Gastrocnemius medialis (tissue), 4 donors: ENCODE results near the gene FTSJ3. TPM values are rescaled to one million over a fixed set of nuclear protein-coding genes. Genes with fewer than 3 reads are reported as not detected.

Source experiments
- ATAC-seq, 2 donors: fragments of 150-250 bp; one replicate each; pipeline ENCODE4 v1.9.1; 2016
- DNase-seq, 2 donors: peaks; one replicate each; pipeline ENCODE4 v3.0.0-alpha.2; 2019
- H3K27ac ChIP-seq, 4 donors: fragments of 200-600 bp; sonication (generic); 1 replicate in 1 of 4; 2 replicates in 3 of 4; pipeline ENCODE4 v1.5.1; 2016 to 2018; ENCODE audit warnings: mild to moderate bottlenecking in 2 of 4, moderate library complexity in 1 of 4
- H3K27me3 ChIP-seq, 3 donors: fragments of 200-600 bp; sonication (generic) in 2 of 3; 1 replicate in 1 of 3; 2 replicates in 2 of 3; pipeline versions ENCODE4 v1.5.1 to v1.6.0; 2016 to 2019; ENCODE audit warnings: mild to moderate bottlenecking in 1 of 3, moderate library complexity in 1 of 3
- H3K36me3 ChIP-seq, 2 donors: fragments of 200-600 bp; sonication (generic) in 1 of 2; one replicate each; pipeline ENCODE4 v1.5.1; 2017 to 2018
- H3K4me1 ChIP-seq, 2 donors: fragments of 200-600 bp; sonication (generic) in 1 of 2; one replicate each; pipeline ENCODE4 v1.5.1; 2016 to 2017; ENCODE audit warnings: mild to moderate bottlenecking in 2 of 2
- H3K4me3 ChIP-seq, 4 donors: fragments of 200-600 bp; sonication (generic) in 3 of 4; 1 replicate in 1 of 4; 2 replicates in 3 of 4; pipeline ENCODE4 v1.5.1; 2016 to 2019; ENCODE audit warnings: mild to moderate bottlenecking in 2 of 4
- H3K9me3 ChIP-seq, 3 donors: fragments of 200-600 bp; sonication (generic) in 2 of 3; 1 replicate in 1 of 3; 2 replicates in 2 of 3; pipeline ENCODE4 v1.5.1; 2016 to 2019
- POLR2A ChIP-seq, 2 donors: fragments of 450-650 bp; IDR thresholded peaks; one replicate each; pipeline ENCODE4 v1.6.1; 2017; ENCODE audit warnings: antibody characterized with exemption in 2 of 2, mild to moderate bottlenecking in 2 of 2, moderate library complexity in 2 of 2
- in situ Hi-C, 4 donors: fragments of 200-750 bp; cut with MboI; loops; one replicate each; pipeline versions ENCODE4 v1.15.0 to v1.8.0; 2017; ENCODE audit warnings: low sequenced_read_pairs in 4 of 4
- intact Hi-C: fragments of 100-400 bp; cut with DNase I; formaldehyde crosslinking; loops from one replicate; pipeline ENCODE4 v1.15.1; 2023; ENCODE audit warnings: low total_unique reads
- total RNA-seq, 4 donors: library from RNA; depleted of rRNA; stranded (reverse); fragments of >200 nt; gene quantifications; one replicate each; pipeline versions ENCODE4 v1.1.0 to v1.2.3, GENCODE V29; 2016
- TF ChIP-seq, protein P1 (sequence below), 5 experiments: fragments of 450-650 bp in 3 of 5; fragments of 200-600 bp in 2 of 5; sonication (generic) in 2 of 5; IDR thresholded peaks in 4 of 5; conservative IDR thresholded peaks in 1 of 5; 1 replicate in 4 of 5; 2 replicates in 1 of 5; pipeline ENCODE4 v1.5.1; 2016 to 2019; ENCODE audit warnings: antibody characterized with exemption in 5 of 5, mild to moderate bottlenecking in 3 of 5, moderate library complexity in 3 of 5

Gene FTSJ3
- total RNA-seq, 4 donors from 2014 or later, result 24.6 to 46.3 (median 34.9) TPM

DNA sequence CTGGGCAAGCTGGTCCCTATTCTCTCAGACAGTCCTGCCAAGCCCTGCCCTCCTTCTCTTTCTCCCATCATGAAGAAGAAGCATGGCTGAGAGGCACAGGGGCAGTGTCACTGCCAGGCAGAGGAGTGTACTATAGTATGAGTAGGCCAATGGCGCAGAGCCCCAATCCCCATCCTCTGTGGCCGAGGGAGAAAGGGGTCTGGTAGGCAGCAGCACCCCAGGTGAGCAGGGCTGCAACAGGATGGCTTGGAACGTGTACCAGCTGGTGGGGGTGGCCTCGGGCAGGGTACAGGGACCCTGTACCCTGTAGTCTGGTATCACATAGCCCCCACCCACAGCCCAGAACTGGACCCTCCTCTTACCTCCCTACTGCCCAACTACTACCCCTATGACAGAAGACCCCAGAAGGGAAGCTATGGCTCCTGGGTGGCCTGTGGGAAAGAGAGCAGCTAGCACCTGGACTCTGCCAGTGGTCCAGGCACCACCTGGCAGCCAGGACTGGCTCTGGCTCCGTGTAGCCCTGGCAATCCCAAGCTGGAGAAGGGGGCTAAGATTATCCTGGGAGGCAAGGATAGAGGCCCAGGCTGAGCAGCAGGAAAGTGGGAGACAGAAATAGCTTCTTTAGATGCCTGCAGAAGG, 10.6 kb upstream of the FTSJ3 start:
- intact Hi-C loops (loop anchor here (1.0 kb wide), 1 partner anchor 10 kb away; no protein-coding TSS in a partner anchor), in situ Hi-C loops (loop anchor here in 2 of 4 donors (25.0 kb wide), 2 partner anchors 401 to 674 kb away; partner anchors contain the start of genes CEP95 (in 1 of the 2), CYB561 (in 1 of the 2) and DDX5 (in 1 of the 2))
- no peak for TF ChIP-seq POLR2A (IDR thresholded peaks at IDR 0.05)
- TF ChIP-seq, protein P1, sequence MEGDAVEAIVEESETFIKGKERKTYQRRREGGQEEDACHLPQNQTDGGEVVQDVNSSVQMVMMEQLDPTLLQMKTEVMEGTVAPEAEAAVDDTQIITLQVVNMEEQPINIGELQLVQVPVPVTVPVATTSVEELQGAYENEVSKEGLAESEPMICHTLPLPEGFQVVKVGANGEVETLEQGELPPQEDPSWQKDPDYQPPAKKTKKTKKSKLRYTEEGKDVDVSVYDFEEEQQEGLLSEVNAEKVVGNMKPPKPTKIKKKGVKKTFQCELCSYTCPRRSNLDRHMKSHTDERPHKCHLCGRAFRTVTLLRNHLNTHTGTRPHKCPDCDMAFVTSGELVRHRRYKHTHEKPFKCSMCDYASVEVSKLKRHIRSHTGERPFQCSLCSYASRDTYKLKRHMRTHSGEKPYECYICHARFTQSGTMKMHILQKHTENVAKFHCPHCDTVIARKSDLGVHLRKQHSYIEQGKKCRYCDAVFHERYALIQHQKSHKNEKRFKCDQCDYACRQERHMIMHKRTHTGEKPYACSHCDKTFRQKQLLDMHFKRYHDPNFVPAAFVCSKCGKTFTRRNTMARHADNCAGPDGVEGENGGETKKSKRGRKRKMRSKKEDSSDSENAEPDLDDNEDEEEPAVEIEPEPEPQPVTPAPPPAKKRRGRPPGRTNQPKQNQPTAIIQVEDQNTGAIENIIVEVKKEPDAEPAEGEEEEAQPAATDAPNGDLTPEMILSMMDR (IDR thresholded peaks at IDR 0.05 in 4 of 5, conservative IDR thresholded peaks at IDR 0.05 in 1 of 5), result no peak
- peak overlapping the region; percentile 96 to 99 (median 96) for H3K27ac ChIP-seq
- peak overlapping the region; percentile 13 to 94 (median 25) for H3K4me3 ChIP-seq
- DNase-seq, result peak in 1 of 2 donors; percentile 43
- H3K9me3 ChIP-seq, result no peaks in the 10 kb centered on the region
- H3K27me3 ChIP-seq, result no peaks in the 10 kb centered on the region
- peaks cover 57 to 74% of the 10 kb centered on the region in 2 donors for H3K4me1 ChIP-seq
- ATAC-seq, result peak in 1 of 2 donors; percentile 10
- peaks cover 0 to 37% of the 10 kb centered on the region in 2 donors for H3K36me3 ChIP-seq

DNA sequence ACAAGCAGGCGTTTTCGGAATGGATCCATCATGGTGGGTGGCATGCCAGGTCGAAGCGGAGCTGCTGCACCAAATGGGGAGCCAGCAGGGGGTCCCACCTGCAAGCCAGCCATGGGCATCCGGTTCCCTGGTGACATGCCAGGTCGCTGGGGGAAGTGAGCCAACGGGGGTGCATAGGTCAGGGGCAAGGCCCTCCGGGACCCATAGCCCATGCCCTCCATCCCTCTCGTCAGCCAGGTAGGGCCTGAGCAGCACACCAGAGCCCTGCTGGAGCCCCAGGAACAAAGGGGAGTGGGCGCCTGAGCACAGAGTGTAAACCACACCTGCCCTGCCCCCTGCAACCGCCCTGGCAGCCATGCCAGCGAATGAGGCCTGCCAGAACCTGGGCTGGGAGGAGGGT, 10.0 kb upstream of the FTSJ3 start:
- H3K4me3 ChIP-seq, result no peak overlapping the region
- intact Hi-C loops, result no loop called here
- peak overlapping the region; percentile 96 to 99 (median 96) for H3K27ac ChIP-seq
- no peak for DNase-seq
- no peak for ATAC-seq
- in situ Hi-C loops, result loop anchor here in 2 of 4 donors (25.0 kb wide), 2 partner anchors 400 to 675 kb away; partner anchors contain the start of genes CEP95 (in 1 of the 2), CYB561 (in 1 of the 2) and DDX5 (in 1 of the 2)
- TF ChIP-seq POLR2A (IDR thresholded peaks at IDR 0.05), result no peak
- H3K27me3 ChIP-seq, result no peaks in the 10 kb centered on the region
- H3K4me1 ChIP-seq, result peaks cover 57 to 74% of the 10 kb centered on the region in 2 donors
- H3K36me3 ChIP-seq, result peaks cover 0 to 43% of the 10 kb centered on the region in 2 donors
- H3K9me3 ChIP-seq, result no peaks in the 10 kb centered on the region

DNA sequence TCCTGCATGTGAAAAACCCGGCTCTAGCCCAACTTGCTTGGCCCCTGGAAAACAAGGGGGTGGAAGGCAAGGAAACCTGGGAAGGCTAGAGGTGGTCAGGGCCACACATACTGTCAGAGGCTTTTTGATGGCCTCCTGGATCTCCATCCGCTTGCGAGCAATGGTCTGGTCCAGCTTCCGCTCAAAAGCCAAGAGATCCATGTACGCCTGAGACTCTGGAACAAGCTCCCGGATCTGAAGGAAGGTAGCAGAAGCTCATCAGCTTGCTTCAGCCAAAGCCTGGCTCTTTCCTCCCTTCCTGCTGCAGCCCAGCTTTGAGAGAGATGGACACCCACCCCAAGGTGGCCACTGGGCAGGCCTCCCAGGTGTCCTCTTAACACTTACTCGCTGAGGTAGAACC, 9.3 kb upstream of the FTSJ3 start:
- no peak overlapping the region for H3K4me3 ChIP-seq
- no peak for TF ChIP-seq POLR2A (IDR thresholded peaks at IDR 0.05)
- TF ChIP-seq, protein P1 (IDR thresholded peaks at IDR 0.05 in 4 of 5, conservative IDR thresholded peaks at IDR 0.05 in 1 of 5), result no peak
- no peaks in the 10 kb centered on the region for H3K27me3 ChIP-seq
- DNase-seq (no peak), ATAC-seq (no peak)
- intact Hi-C loops (no loop called here), in situ Hi-C loops (loop anchor here in 2 of 4 donors (25.0 kb wide), 2 partner anchors 400 to 675 kb away; partner anchors contain the start of genes CEP95 (in 1 of the 2), CYB561 (in 1 of the 2) and DDX5 (in 1 of the 2))
- H3K9me3 ChIP-seq, result no peaks in the 10 kb centered on the region
- peak overlapping the region; percentile 96 to 99 (median 96) for H3K27ac ChIP-seq
- peaks cover 0 to 50% of the 10 kb centered on the region in 2 donors for H3K36me3 ChIP-seq
- peaks cover 57 to 74% of the 10 kb centered on the region in 2 donors for H3K4me1 ChIP-seq

DNA sequence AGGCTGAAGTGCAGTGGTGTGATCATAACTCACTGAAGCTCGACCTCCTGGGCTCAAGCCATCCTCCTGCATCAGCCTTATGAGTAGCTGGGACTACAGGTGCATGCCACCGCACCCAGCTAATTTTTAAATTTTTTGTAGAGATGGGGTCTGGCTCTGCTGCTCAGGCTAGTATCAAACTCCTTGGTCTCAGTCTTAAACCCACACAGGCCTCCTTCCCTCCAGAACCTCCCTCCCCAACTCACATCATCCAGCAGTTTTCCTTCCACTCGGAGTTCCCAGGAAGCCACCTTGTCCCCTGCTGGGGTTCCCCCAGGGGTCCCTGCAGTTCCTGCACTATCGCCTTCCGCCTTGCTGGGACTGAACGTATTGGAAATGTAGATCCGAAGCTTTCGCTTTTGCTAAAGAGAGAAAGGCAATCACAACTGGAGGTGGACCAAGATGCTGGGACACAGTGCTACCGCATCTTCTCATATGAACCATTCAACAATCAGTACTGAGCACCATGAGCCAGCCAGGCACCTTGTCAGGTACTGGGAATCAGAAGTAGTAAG, 7.8 kb upstream of the FTSJ3 start:
- peaks cover 47 to 62% of the 10 kb centered on the region in 2 donors for H3K4me1 ChIP-seq
- intact Hi-C loops, result no loop called here

More for the DNA sequence above, 7.8 kb upstream of the FTSJ3 start:
- no peak for ATAC-seq
- in situ Hi-C loops, result loop anchor here in 2 of 4 donors (25.0 kb wide), 2 partner anchors 398 to 677 kb away; partner anchors contain the start of genes CEP95 (in 1 of the 2), CYB561 (in 1 of the 2) and DDX5 (in 1 of the 2)
- peaks cover 0 to 65% of the 10 kb centered on the region in 2 donors for H3K36me3 ChIP-seq
- DNase-seq, result no peak
- no peaks in the 10 kb centered on the region for H3K9me3 ChIP-seq
- TF ChIP-seq POLR2A (IDR thresholded peaks at IDR 0.05), result no peak
- TF ChIP-seq, protein P1 (IDR thresholded peaks at IDR 0.05 in 4 of 5, conservative IDR thresholded peaks at IDR 0.05 in 1 of 5), result no peak
- peak overlapping the region; percentile 35 to 99 (median 56) for H3K27ac ChIP-seq
- no peak overlapping the region for H3K4me3 ChIP-seq
- H3K27me3 ChIP-seq, result no peaks in the 10 kb centered on the region
